HEK293 (cell line): Measurements from ENCODE around the gene NEU3.
"Not testable (repeated sequence)": the region's sequence is repeated elsewhere in the genome, so short reads cannot be mapped to it uniquely, and the experiment has no call there.

Experiments used
- CTCF ChIP-seq: fragments of 450-650 bp; formaldehyde crosslinking; IDR thresholded peaks from 2 replicates; pipeline ENCODE4 v1.5.1; 2016; ENCODE audit warnings: missing biosample characterization, missing genetic modification characterization
- MYNN ChIP-seq: fragments of 450-650 bp; formaldehyde crosslinking; IDR thresholded peaks from 2 replicates; pipeline ENCODE4 v1.5.1; 2016; ENCODE audit warnings: missing biosample characterization, missing genetic modification characterization, borderline replicate concordance
- ZBTB6 ChIP-seq: fragments of 450-650 bp; formaldehyde crosslinking; IDR thresholded peaks from 2 replicates; pipeline ENCODE4 v1.5.1; 2017; ENCODE audit warnings: missing biosample characterization, missing genetic modification characterization
- ZNF223 ChIP-seq: fragments of 450-650 bp; formaldehyde crosslinking; IDR thresholded peaks from 2 replicates; pipeline ENCODE4 v1.5.1; 2016; ENCODE audit warnings: missing biosample characterization, missing genetic modification characterization
- ZNF394 ChIP-seq: fragments of 450-650 bp; formaldehyde crosslinking; IDR thresholded peaks from 2 replicates; pipeline ENCODE4 v1.5.1; 2016; ENCODE audit warnings: missing biosample characterization, missing genetic modification characterization, mild to moderate bottlenecking, moderate library complexity, borderline replicate concordance
- ZNF449 ChIP-seq: fragments of 450-650 bp; formaldehyde crosslinking; IDR thresholded peaks from 2 replicates; pipeline ENCODE4 v1.5.1; 2017; ENCODE audit warnings: missing biosample characterization, mild to moderate bottlenecking, missing genetic modification characterization, moderate library complexity
- ZNF488 ChIP-seq: fragments of 450-650 bp; formaldehyde crosslinking; IDR thresholded peaks from 2 replicates; pipeline ENCODE4 v1.5.1; 2016; ENCODE audit warnings: missing biosample characterization, missing genetic modification characterization
- ZNF639 ChIP-seq: fragments of 450-650 bp; formaldehyde crosslinking; IDR thresholded peaks from 2 replicates; pipeline ENCODE4 v1.5.1; 2016; ENCODE audit warnings: missing biosample characterization, missing genetic modification characterization
- ZNF76 ChIP-seq: fragments of 450-650 bp; formaldehyde crosslinking; IDR thresholded peaks from 2 replicates; pipeline ENCODE4; 2016; ENCODE audit warnings: low read depth, missing biosample characterization, missing genetic modification characterization, borderline replicate concordance

GRCh38 chr11:74990150-74990549 lies 1.4 kb downstream of the NEU3 start:
- TF ChIP-seq CTCF (tag by site-specific recombination); ZNF394 (tag by site-specific recombination); ZNF223 (tag by site-specific recombination); ZNF488 (tag by site-specific recombination); ZNF76 (tag by site-specific recombination); MYNN; ZNF449 (tag by site-specific recombination); ZNF639 (tag by site-specific recombination); ZBTB6: not testable (repeated sequence)
